Measurements from ENCODE around the gene VPS33A. TPM values are rescaled to one million over a fixed set of nuclear protein-coding genes. Genes with fewer than 3 reads are reported as not detected.

VPS33A gene
- total and polyA plus RNA-seq, 2 donors (not counting 3 experiments of a cell fraction or from before 2014, with no cell fraction given), result 12.1 to 23.1 TPM

DNA sequence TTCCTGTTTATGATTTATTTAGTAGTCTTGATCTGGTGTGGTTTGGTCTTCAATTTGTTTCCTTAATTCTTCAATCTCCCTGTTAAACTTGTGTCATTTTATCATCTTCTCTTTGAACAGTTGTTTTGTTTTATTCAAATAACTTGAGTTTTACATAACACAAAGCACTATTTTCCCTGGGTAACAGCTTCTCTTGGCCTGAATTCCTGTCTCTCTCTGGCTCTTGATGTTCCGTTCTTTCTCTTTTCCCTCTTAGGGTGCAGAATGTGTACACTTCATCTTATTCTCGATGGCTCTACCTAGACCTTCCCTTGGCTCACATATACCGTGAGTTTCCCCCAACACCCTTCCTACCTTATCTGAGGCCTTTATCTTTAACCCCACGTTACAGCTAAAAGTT lies 36.8 kb upstream of the VPS33A start:
- Histone ChIP-seq H3K36me3 (ENCODE audit: control insufficient read depth in 2 of 2, extremely low read depth in 1 of 2, insufficient read depth in 2 of 2, low read length in 2 of 2) (peaks cover 3 to 19% of the 10 kb centered on the region in 2 experiments), H3K4me2 (ENCODE audit: insufficient read depth, low read length) (no peak overlapping the region), H3K9me3 (replicated peaks; ENCODE audit: control insufficient read depth, insufficient read depth, low read length) (no peaks in the 10 kb centered on the region), H3K9ac (replicated peaks; ENCODE audit: extremely low read depth, insufficient read depth, low read length) (no peak overlapping the region), H4K20me1 (replicated peaks; ENCODE audit: control insufficient read depth, extremely low read depth, insufficient read depth, low read length) (no peaks in the 10 kb centered on the region), H3K9me1 (replicated peaks; ENCODE audit: control insufficient read depth, extremely low read depth, insufficient read depth, low read length) (no peaks in the 10 kb centered on the region), H3K4me1 (ENCODE audit: control insufficient read depth, extremely low read depth, insufficient read depth, low read length) (no peaks in the 10 kb centered on the region), H2AFZ (ENCODE audit: low read depth, low read length) (no peak overlapping the region), H3K79me2 (ENCODE audit: control insufficient read depth, insufficient read depth, low read length) (no peaks in the 10 kb centered on the region), H3K27ac (ENCODE audit: insufficient read depth, low read depth, low read length) (no peak overlapping the region), H3K27me3 (ENCODE audit: control insufficient read depth in 2 of 2, insufficient read depth in 2 of 2, low read length in 2 of 2) (no peaks in the 10 kb centered on the region), H3K4me3 (replicated peaks in 1 of 3; ENCODE audit: insufficient read depth in 1 of 3, low read depth in 1 of 3, low read length in 3 of 3) (no peak overlapping the region)
- CTCF ChIA-PET, result no interaction called here
- FAIRE-seq, result no peak
- no TSS peak for BruUV-seq (replicated peaks)
- POLR2A ChIA-PET, result no interaction called here
- TF ChIP-seq GATA2 (IDR thresholded peaks at IDR 0.05; ENCODE audit: insufficient read depth, insufficient read length, low read depth, low read length) (no peak), POLR2AphosphoS5 (IDR thresholded peaks at IDR 0.05; ENCODE audit: insufficient read depth, low read depth, low read length) (no peak), EZH2 (IDR thresholded peaks at IDR 0.05; ENCODE audit: borderline replicate concordance, low read depth, low read length, severe bottlenecking) (no peak), MYC (IDR thresholded peaks at IDR 0.05; ENCODE audit: low read depth, low read length) (no peak), POLR2A (IDR thresholded peaks at IDR 0.05; ENCODE audit: low read depth, low read length) (no peak), FOS (IDR thresholded peaks at IDR 0.05; ENCODE audit: borderline replicate concordance, insufficient read depth, low read length) (no peak), JUN (IDR thresholded peaks at IDR 0.05; ENCODE audit: borderline replicate concordance, insufficient read depth, insufficient read length, low read depth) (no peak)
- TF ChIP-seq, protein P1, sequence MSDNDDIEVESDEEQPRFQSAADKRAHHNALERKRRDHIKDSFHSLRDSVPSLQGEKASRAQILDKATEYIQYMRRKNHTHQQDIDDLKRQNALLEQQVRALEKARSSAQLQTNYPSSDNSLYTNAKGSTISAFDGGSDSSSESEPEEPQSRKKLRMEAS (IDR thresholded peaks at IDR 0.05; ENCODE audit: insufficient read depth, insufficient read length), result no peak
- TF ChIP-seq, protein P2, sequence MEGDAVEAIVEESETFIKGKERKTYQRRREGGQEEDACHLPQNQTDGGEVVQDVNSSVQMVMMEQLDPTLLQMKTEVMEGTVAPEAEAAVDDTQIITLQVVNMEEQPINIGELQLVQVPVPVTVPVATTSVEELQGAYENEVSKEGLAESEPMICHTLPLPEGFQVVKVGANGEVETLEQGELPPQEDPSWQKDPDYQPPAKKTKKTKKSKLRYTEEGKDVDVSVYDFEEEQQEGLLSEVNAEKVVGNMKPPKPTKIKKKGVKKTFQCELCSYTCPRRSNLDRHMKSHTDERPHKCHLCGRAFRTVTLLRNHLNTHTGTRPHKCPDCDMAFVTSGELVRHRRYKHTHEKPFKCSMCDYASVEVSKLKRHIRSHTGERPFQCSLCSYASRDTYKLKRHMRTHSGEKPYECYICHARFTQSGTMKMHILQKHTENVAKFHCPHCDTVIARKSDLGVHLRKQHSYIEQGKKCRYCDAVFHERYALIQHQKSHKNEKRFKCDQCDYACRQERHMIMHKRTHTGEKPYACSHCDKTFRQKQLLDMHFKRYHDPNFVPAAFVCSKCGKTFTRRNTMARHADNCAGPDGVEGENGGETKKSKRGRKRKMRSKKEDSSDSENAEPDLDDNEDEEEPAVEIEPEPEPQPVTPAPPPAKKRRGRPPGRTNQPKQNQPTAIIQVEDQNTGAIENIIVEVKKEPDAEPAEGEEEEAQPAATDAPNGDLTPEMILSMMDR (IDR thresholded peaks at IDR 0.05; ENCODE audit: extremely low read depth in 1 of 2, insufficient read depth in 1 of 2, low read depth in 1 of 2, low read length in 2 of 2), result no peak
- intact Hi-C loops (cut with micrococcal nuclease) (no loop called here), dilution Hi-C loops (cut with MboI; ENCODE audit: extremely low pct_ligation_motif_present, low sequenced_read_pairs) (no loop called here)
- no peak for DNase-seq (ENCODE audit: low read depth, low spot score)
